ENCODE measurements around the gene ANKRD44. TPM values are rescaled to one million over a fixed set of nuclear protein-coding genes. Genes with fewer than 3 reads are reported as not detected.

ANKRD44 gene
- total RNA-seq, 2 donors from 2014 or later = 7.0 to 10.1 TPM

DNA sequence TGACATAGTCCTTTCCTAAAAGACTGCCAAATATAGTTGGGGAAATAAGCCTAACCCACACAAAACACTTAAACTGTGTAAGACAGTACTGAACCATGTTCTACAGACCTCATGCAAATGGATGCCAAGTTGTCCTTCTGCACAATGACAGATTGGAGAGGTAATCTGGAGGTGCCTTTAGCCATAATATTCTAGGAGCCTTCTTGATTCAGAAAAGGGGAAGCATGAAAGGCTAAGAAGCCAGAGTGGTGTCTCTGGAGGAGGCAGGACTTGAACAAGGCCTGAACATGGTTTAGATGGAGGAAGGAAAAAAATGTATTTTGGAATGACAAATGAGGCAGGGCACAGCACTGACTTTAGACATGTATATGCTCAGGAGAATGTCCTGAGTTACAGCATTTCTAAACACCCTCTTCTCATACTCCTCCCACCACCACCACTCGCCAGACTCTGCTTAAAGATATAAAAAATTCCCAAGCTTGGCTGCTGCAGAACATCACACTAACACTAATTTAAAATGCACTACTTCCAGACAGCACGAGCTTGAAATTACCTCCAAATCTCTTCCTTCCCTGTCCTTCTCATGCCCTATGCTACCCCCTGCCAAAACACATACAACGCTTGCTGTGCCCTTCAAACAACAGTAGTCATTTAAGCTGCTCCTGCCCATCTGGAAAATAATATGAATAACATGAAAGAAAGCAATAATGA is 110.4 kb downstream of the ANKRD44 start:
- no peaks in the 10 kb centered on the region for H3K27me3 ChIP-seq
- TF ChIP-seq, protein P1, sequence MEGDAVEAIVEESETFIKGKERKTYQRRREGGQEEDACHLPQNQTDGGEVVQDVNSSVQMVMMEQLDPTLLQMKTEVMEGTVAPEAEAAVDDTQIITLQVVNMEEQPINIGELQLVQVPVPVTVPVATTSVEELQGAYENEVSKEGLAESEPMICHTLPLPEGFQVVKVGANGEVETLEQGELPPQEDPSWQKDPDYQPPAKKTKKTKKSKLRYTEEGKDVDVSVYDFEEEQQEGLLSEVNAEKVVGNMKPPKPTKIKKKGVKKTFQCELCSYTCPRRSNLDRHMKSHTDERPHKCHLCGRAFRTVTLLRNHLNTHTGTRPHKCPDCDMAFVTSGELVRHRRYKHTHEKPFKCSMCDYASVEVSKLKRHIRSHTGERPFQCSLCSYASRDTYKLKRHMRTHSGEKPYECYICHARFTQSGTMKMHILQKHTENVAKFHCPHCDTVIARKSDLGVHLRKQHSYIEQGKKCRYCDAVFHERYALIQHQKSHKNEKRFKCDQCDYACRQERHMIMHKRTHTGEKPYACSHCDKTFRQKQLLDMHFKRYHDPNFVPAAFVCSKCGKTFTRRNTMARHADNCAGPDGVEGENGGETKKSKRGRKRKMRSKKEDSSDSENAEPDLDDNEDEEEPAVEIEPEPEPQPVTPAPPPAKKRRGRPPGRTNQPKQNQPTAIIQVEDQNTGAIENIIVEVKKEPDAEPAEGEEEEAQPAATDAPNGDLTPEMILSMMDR (IDR thresholded peaks at IDR 0.05) = no peak
- no peak overlapping the region for H3K4me3 ChIP-seq
- no peaks in the 10 kb centered on the region for H3K36me3 ChIP-seq
- no peak for DNase-seq (ENCODE audit: low spot score)
- peaks cover 0 to 28% of the 10 kb centered on the region in 2 donors for H3K4me1 ChIP-seq
- H3K27ac ChIP-seq = no peak overlapping the region
- no peaks in the 10 kb centered on the region for H3K9me3 ChIP-seq

GRCh38 chr2:197198890-197199289 is 111.7 kb downstream of the ANKRD44 start:
- H3K27ac ChIP-seq = no peak overlapping the region
- peak; percentile 68 for DNase-seq (ENCODE audit: low spot score)
- H3K36me3 ChIP-seq = no peaks in the 10 kb centered on the region
- H3K4me3 ChIP-seq = peak overlapping the region in 1 of 2 donors; percentile 14
- peaks cover 0 to 25% of the 10 kb centered on the region in 2 donors for H3K4me1 ChIP-seq
- TF ChIP-seq, protein P1 (IDR thresholded peaks at IDR 0.05) = no peak
- H3K27me3 ChIP-seq = no peaks in the 10 kb centered on the region
- H3K9me3 ChIP-seq = no peaks in the 10 kb centered on the region

DNA sequence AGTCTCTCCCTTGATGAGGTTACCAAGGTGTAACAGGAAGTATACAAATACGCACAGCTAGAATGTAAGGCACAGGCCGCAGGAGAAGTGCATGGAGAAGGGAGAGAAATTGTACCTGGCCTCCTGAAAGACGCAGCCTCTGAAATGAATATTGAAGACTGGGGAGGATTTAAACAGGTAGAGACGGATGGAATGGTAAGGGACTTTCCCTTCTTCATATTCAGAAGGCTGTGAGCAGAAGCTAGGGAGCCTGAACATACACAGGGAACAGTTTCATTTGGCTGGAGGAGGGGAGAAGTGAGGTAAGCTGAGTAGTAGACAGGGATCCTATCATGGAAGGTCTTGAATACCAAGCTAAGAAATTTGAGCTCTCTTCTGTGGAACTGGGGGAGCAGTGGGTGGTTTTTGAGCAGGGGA is 112.7 kb downstream of the ANKRD44 start:
- Histone ChIP-seq H3K27ac (no peak overlapping the region), H3K4me1 (peaks cover 0 to 25% of the 10 kb centered on the region in 2 donors), H3K36me3 (no peaks in the 10 kb centered on the region), H3K27me3 (no peaks in the 10 kb centered on the region), H3K4me3 (no peak overlapping the region), H3K9me3 (no peaks in the 10 kb centered on the region)
- no peak for DNase-seq (ENCODE audit: low spot score)
- TF ChIP-seq, protein P1 (IDR thresholded peaks at IDR 0.05) = no peak

GRCh38 chr2:197196541-197197180 is 113.9 kb downstream of the ANKRD44 start:
- H3K27ac ChIP-seq = no peak overlapping the region
- no peak overlapping the region for H3K4me3 ChIP-seq
- H3K9me3 ChIP-seq = no peaks in the 10 kb centered on the region
- TF ChIP-seq, protein P1 (IDR thresholded peaks at IDR 0.05) = no peak
- no peaks in the 10 kb centered on the region for H3K27me3 ChIP-seq
- no peak for DNase-seq (ENCODE audit: low spot score)
- no peaks in the 10 kb centered on the region for H3K36me3 ChIP-seq
- H3K4me1 ChIP-seq = peaks cover 0 to 25% of the 10 kb centered on the region in 2 donors

GRCh38 chr2:197195518-197195917 is 115.1 kb downstream of the ANKRD44 start:
- no peak for DNase-seq (ENCODE audit: low spot score)
- Histone ChIP-seq H3K4me3 (no peak overlapping the region), H3K4me1 (peaks cover 0 to 24% of the 10 kb centered on the region in 2 donors), H3K27ac (no peak overlapping the region), H3K27me3 (no peaks in the 10 kb centered on the region), H3K36me3 (no peaks in the 10 kb centered on the region), H3K9me3 (no peaks in the 10 kb centered on the region)
- TF ChIP-seq, protein P1 (IDR thresholded peaks at IDR 0.05) = no peak

Data from right atrium auricular region (tissue), 2 donors.